ENCODE results near the gene LHFPL2.
"Not testable (repeated sequence)": the region's sequence is repeated elsewhere in the genome, so short reads cannot be mapped to it uniquely, and the experiment has no call there.

Gene LHFPL2

GRCh38 chr5:78648359-78649210 lies at the start of gene LHFPL2:
TSS of gene LHFPL2 (minus strand) at chr5:78648772. CDS start at chr5:78510213, 138,559 bp downstream.
- TF ChIP-seq CTCF (IDR thresholded peaks at IDR 0.05; ENCODE audit: low read depth, low read length), result no peak
- DNase-seq (ENCODE audit: extremely low read depth, low read depth), result no peak

DNA sequence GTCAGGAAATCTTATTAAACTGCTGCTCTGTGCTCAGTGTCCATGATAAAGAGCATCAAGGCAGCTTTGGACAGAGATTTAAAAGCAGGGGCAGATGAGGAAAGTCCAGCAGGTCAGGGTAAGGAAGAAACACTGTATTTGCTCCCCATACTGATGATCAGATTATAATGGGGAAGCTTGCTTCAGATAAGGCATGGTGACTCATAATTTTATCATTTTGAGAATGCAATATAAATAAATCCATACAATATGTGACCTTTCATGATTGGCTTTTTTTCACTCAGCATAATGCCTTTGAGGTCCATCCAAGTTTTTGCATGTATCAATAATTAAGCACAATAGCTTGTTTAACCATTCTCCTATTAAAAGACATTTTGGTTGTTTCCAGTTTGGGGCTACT lies 48.1 kb upstream of the LHFPL2 start:
- DNase-seq (ENCODE audit: extremely low read depth, low read depth), result no peak
- no peak for TF ChIP-seq CTCF (IDR thresholded peaks at IDR 0.05; ENCODE audit: low read depth, low read length)

DNA sequence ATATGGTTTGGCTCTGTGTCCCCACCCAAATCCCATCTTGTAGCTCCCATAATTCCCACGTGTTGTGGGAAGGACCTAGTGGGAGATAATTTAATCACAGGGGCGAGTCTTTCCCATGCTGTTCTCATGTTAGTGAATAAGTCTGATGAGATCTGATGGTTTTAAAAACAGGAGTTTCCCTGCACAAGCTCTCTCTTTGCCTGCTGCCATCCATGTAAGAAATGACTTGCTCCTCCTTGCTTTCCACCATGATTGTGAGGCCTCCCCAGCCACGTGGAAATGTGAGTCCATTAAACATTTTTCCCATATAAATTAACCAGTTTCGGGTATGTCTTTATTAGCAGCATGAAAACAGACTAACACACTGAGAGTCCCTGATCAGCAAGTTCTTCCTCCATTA lies 47.5 kb upstream of the LHFPL2 start:
- not testable (repeated sequence) for DNase-seq (ENCODE audit: extremely low read depth, low read depth)

DNA sequence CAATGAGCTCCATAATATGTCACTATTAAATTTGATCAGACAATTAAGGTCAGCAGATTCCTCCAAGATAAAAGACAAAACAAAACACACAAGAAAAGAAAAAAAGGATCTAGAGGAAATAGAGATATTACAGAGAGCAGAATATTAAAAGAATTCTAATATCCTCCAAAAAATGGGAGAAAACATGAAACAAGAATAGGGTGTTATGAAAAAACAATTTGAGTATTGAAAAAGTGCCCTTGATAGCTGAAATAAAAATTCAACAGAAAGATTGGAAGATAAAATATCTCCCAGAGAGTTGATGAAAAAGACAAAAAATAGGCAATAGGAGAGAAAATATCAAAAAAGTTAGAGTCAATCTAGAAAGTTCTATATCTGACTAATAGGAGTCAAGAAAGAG lies 44.8 kb upstream of the LHFPL2 start:
- TF ChIP-seq CTCF (IDR thresholded peaks at IDR 0.05; ENCODE audit: low read depth, low read length), result no peak
- no peak for DNase-seq (ENCODE audit: extremely low read depth, low read depth)

- no peak for DNase-seq (ENCODE audit: extremely low read depth, low read depth)
- no peak for TF ChIP-seq CTCF (IDR thresholded peaks at IDR 0.05; ENCODE audit: low read depth, low read length)
Measured at GRCh38 chr5:78691084-78691960, 42.8 kb upstream of the LHFPL2 start.

DNA sequence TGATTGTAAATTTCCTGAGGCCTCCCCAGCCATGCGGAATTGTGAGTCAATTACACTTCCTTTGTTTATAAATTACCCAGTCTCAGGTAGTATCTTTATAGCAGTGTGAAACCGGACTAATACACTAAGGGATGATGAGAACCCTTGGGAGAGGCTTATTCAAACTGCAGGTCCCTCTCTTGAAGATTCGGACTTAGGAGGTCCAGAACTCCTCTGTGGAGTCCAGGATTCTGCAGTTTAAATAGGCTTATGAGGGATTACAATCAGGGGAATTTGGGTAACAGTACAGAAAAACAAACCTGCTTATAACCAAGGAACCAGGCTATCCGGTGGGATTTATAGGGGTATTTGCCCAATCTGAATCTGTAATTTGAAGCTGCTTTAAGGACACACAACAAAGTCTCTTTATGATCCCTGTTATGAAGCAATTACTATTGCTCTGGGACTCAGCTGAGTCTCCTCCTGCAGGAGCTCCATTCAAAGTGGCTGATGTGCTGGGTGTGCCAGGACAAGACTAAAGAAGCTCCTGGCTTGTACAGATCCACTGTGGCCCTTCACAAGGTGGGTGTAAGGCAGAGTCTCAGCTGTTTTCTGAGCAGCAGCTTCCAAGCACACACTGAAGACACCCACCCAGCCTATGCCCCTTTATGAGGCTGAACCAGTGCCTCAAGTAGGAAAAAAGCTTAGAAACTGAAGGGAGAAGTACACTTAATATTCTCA lies 41.8 kb upstream of the LHFPL2 start:
- DNase-seq (ENCODE audit: extremely low read depth, low read depth), result no peak
- no peak for TF ChIP-seq CTCF (IDR thresholded peaks at IDR 0.05; ENCODE audit: low read depth, low read length)

DNA sequence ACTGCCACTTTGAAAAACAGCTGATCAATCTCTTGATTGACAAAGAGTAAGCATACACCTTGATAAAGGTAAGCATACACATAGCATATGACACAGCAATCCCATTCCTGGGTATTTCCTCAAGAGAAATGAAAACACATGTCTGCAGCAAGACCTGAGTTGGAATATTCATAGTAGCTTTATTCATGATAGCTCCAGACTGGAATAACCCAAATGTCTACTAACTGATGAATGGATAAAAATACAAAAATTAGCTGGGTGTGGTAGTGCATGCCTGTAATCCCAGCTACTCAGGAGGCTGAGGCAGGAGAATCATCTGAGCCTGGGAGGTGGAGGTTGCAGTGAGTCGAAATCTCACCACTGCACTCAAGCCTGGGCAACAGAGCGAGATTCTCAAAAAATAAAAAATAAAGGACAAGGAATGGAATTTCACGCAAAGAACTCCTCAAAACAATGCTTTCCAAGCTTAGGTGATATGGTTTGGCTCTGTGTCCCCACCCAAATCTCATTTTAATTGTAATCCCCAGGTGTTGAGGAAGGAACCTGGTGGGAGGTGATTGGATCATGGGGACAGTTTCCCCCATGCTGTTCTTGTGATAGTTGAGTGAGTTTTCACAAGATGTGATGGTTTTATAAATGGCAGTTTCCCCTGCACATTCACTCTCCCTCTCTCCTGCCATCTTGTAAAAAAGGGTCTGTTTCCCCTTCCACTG lies 41.1 kb upstream of the LHFPL2 start:
- TF ChIP-seq CTCF (IDR thresholded peaks at IDR 0.05; ENCODE audit: low read depth, low read length), result no peak
- no peak for DNase-seq (ENCODE audit: extremely low read depth, low read depth)

DNA sequence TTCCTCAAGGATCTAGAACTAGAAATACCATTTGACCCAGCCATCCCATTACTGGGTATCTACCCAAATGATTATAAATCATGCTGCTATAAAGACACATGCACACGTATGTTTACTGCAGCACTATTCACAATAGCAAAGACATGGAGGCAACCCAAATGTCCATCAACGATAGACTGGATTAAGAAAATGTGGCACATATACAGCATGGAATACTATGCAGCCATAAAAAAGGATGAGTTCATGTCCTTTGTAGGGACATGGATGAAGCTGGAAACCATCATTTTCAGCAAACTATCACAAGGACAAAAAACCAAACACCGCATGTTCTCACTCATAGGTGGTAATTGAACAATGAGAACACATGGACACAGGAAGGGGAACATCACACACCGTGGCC lies 38.9 kb upstream of the LHFPL2 start:
- not testable (repeated sequence) for DNase-seq (ENCODE audit: extremely low read depth, low read depth)

DNA sequence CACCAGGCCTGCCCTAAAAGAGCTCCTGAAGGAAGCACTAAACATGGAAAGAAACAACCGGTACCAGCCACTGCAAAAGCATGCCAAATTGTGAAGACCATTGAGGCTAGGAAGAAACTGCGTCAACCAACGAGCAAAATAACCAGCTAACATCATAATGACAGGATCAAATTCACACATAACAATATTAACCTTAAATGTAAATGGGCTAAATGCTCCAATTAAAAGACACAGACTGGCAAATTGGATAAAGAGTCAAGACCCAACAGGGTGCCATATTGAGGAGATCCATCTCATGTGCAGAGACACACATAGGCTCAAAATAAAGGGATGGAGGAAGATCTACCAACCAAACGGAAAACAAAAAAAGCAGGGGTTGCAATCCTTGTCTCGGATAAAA lies 35.3 kb upstream of the LHFPL2 start:
- not testable (repeated sequence) for DNase-seq (ENCODE audit: extremely low read depth, low read depth)
